ENCODE measurements around the gene EPHB2. TPM values are rescaled to one million over a fixed set of nuclear protein-coding genes. Genes with fewer than 3 reads are reported as not detected.

The EPHB2 gene
- total RNA-seq, 6 experiments from 2014 or later: 13.1 to 36.4 (median 30.9) TPM

DNA sequence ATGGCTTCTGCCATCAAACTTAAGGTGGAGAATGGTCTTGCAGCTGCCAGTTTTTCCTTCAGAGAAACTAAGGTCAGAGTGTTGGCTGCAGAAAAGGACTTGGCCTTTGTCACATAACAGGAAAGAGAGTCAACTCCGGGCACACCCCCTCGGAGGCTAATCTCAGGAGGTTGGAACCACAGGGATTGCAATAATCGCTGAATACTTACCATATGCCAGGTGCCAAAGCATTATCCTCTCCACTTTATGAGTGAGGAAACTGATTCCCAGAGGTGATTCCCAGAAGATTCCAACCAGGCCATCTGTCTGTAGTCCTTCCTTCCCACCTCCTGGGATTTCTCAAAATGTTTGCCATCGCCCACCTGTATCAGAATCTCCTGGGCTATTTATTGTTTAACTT lies 208.0 kb downstream of the EPHB2 start:
- Mint-ChIP-seq H3K36me3 (ENCODE audit: low read depth) (peaks cover 5% of the 10 kb centered on the region; the same call in 1 of the 2 replicates), H3K9me3 (peaks cover 19% of the 10 kb centered on the region), H3K4me1 (ENCODE audit: low read depth) (peaks cover 6% of the 10 kb centered on the region), H3K27me3 (ENCODE audit: insufficient read depth) (peaks cover 1% of the 10 kb centered on the region), H3K4me3 (no peak overlapping the region), H3K27ac (no peak overlapping the region)
- TF ChIP-seq, protein P1, sequence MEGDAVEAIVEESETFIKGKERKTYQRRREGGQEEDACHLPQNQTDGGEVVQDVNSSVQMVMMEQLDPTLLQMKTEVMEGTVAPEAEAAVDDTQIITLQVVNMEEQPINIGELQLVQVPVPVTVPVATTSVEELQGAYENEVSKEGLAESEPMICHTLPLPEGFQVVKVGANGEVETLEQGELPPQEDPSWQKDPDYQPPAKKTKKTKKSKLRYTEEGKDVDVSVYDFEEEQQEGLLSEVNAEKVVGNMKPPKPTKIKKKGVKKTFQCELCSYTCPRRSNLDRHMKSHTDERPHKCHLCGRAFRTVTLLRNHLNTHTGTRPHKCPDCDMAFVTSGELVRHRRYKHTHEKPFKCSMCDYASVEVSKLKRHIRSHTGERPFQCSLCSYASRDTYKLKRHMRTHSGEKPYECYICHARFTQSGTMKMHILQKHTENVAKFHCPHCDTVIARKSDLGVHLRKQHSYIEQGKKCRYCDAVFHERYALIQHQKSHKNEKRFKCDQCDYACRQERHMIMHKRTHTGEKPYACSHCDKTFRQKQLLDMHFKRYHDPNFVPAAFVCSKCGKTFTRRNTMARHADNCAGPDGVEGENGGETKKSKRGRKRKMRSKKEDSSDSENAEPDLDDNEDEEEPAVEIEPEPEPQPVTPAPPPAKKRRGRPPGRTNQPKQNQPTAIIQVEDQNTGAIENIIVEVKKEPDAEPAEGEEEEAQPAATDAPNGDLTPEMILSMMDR (IDR thresholded peaks at IDR 0.05): no peak
- no peak for DNase-seq

DNA sequence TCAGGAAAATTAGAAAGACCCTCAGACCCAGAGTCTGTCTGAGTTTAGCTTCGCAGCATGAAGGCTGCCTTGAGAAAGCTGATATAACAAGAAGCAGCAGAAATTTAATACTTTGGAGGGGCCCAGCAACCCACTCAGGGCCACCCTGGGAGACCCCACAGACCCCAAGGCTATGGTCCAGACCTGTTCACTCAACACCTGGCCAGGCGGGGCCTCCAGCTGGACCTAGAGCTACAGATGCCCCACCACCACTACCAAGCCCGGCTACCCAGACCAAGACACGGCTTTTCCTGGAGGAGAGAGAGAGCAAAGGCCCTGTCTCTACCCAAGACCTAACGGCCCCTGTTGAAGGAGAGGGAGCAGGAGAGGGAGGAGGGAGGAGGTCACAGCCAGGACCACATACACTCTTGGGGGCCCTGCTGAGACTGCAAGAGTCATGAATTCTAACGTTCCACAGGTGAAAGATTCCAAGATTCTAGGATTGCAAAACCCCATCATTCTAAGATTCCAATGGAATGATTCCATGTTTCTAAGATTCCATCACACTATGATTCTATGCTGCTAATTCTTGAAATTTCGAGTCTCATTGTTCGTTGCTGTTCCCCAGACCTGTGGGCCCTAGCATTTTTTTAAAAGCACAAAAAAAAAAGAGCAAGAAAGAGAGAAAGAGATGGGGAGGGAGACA lies 208.8 kb downstream of the EPHB2 start:
- DNase-seq: no peak
- no peak overlapping the region for H3K27ac Mint-ChIP-seq
- H3K4me3 Mint-ChIP-seq: no peak overlapping the region
- H3K36me3 Mint-ChIP-seq (ENCODE audit: low read depth): peaks cover 5% of the 10 kb centered on the region; the same call in 1 of the 2 replicates
- peaks cover 1% of the 10 kb centered on the region for H3K27me3 Mint-ChIP-seq (ENCODE audit: insufficient read depth)
- H3K9me3 Mint-ChIP-seq: peaks cover 19% of the 10 kb centered on the region
- TF ChIP-seq, protein P1 (IDR thresholded peaks at IDR 0.05): no peak
- peaks cover 6% of the 10 kb centered on the region for H3K4me1 Mint-ChIP-seq (ENCODE audit: low read depth)

DNA sequence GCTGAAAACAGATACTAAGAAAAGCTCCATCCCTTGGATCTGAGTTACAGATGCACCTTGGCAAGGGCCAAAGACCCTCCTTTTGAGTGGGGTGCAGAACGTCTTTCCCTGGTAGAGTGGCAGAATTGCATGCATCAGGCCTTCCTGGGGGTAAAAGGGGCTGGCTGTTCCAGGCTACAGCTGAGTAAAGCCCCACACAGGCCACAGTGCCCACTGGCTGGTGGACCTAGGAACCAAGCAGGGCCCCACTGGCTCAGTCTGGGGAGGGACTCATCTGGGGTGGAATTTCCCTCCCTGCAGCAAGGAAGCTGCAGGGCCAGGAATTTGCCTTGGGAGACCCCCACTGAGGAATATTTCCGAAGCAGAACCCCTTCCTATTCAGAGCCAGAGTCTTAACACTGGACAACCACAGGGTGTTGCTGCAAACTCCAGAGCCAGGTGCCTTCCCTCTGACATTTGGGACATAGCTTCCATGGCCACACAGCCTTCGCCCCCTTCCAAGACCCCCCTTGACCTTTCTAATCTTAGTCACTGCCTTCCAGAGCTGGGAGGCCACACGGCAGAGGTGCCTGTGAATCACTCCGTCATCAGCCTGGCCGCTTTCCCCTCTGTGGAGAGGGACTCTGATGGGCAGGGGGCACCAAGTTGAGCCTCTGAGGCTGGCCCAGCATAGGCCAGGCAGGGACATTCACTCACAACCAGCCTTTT lies 209.5 kb downstream of the EPHB2 start:
- Mint-ChIP-seq H3K27me3 (ENCODE audit: insufficient read depth) (peaks cover 7% of the 10 kb centered on the region), H3K27ac (no peak overlapping the region), H3K4me3 (no peak overlapping the region), H3K36me3 (ENCODE audit: low read depth) (peaks cover 5% of the 10 kb centered on the region; the same call in 1 of the 2 replicates), H3K4me1 (ENCODE audit: low read depth) (peaks cover 9% of the 10 kb centered on the region), H3K9me3 (peaks cover 19% of the 10 kb centered on the region)
- TF ChIP-seq, protein P1 (IDR thresholded peaks at IDR 0.05): no peak
- no peak for DNase-seq

DNA sequence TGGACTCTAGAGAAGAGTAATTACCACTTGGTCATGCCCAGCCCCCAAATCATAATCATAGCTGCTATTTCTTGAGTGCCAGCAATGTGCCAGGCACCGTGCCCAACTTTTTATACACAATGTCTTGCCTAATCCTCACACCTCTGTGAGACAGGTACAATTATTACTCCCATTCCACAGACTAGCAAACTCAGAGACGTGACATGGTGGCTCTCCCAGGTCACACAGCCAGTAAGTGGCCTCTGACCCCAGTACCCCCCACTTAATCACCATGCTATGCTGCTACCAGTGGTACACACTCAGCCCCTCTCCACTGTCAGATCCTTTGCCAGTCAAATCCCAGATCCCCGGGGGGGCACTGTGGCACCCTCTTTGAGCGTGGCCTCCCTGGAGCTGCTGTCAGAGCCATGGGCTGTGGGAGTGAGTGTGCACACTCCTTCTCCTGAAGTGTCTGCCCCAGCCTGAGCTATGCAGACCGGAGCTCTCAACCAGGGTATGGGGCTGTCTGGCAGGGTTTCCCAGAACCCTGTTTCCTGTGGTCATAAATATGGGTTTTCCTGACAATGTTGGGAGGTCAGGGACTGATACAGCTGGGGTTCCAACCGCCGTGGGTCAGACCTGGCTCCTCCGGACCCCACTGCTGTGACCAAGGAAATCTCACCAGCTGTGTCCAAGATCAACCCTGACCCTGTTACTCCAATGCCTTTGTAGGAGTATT lies 210.3 kb downstream of the EPHB2 start:
- Mint-ChIP-seq H3K4me1 (ENCODE audit: low read depth) (peaks cover 13% of the 10 kb centered on the region), H3K9me3 (peaks cover 19% of the 10 kb centered on the region), H3K27me3 (ENCODE audit: insufficient read depth) (peaks cover 11% of the 10 kb centered on the region), H3K27ac (no peak overlapping the region), H3K4me3 (no peak overlapping the region), H3K36me3 (ENCODE audit: low read depth) (peaks cover 5% of the 10 kb centered on the region; the same call in 1 of the 2 replicates)
- DNase-seq: no peak
- TF ChIP-seq, protein P1 (IDR thresholded peaks at IDR 0.05): no peak

DNA sequence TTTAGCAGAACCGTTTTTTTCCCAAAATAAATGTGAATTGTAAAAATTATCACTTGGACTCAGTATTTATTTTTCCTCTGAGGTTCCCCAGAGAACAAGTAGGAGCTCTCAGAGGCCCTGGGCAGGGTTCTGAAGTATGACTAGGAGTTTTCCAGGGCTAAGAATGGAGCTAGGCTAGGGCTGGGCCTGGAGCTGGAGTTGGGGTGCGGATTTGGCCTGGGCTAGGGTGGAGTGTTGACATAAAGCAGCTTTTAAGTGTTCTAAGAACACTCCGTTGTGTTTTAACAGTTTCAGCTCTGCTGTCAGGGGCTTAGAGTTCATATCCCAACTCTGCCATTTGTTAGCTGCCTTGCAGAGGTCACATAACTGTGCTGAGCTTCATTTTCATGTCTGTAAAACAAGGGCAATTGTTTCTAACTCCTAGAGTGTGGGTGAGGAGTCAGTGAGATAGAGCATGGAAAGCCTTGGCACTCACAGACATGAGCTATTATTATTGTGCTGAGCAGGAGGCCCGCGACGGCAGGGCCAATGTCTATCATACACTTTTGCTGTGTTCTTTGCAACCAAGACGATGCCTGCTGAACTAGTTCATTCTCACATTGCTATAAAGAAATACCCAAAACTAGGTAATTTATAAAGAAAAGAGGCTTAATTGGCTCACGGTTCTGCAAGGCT lies 210.9 kb downstream of the EPHB2 start:
- no peak for DNase-seq
- peaks cover 19% of the 10 kb centered on the region for H3K9me3 Mint-ChIP-seq
- H3K4me3 Mint-ChIP-seq: no peak overlapping the region
- TF ChIP-seq, protein P1 (IDR thresholded peaks at IDR 0.05): no peak
- no peak overlapping the region for H3K27ac Mint-ChIP-seq
- peaks cover 13% of the 10 kb centered on the region for H3K4me1 Mint-ChIP-seq (ENCODE audit: low read depth)
- peaks cover 14% of the 10 kb centered on the region for H3K27me3 Mint-ChIP-seq (ENCODE audit: insufficient read depth)
- H3K36me3 Mint-ChIP-seq (ENCODE audit: low read depth): peaks cover 5% of the 10 kb centered on the region; the same call in 1 of the 2 replicates
